ENCODE data around the gene RHBDD2.
"Not testable (repeated sequence)": the region's sequence is repeated elsewhere in the genome, so short reads cannot be mapped to it uniquely, and the experiment has no call there.

The RHBDD2 gene

DNA sequence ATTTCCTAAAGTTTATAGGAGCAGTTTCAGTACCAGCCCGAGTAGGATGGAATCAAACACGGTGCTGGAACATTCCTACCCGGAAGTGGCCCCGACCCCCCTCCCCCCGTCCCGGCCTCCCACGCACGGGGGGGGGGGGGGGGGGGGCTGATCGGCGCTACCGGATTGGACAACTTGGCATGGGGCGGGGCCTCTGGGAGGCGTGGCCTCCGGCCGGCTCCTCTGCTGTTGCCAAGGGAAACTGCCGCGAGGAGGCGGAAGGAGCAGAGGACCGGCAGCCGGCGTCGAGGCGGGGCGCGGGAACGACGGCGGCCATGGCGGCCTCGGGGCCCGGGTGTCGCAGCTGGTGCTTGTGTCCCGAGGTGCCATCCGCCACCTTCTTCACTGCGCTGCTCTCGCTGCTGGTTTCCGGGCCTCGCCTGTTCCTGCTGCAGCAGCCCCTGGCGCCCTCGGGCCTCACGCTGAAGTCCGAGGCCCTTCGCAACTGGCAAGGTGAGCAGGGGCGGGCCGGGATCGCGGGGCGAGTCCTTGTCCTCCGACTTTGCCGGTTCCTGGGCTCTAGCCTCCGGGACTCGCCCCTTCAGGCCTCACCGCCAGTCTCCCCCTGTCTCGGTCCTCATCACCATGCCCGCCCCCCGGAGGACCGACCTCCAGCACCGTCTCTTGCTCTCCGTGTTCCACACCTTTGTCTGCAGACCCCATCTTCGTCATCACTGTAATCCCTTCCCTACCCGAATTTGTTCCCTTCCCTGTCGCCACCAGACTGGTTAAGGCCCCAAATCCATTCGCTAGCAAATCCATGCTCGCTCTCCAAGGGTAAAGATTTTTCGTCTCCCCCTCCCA lies at the start of gene RHBDD2:
Gene RHBDD2, plus strand, starts transcription at position 266 of the 843 bp plus-strand sequence. Its CDS starts 49 bp downstream, at position 315.
- peak; percentile 98 for DNase-seq (ENCODE audit: low read depth, low spot score)

DNA sequence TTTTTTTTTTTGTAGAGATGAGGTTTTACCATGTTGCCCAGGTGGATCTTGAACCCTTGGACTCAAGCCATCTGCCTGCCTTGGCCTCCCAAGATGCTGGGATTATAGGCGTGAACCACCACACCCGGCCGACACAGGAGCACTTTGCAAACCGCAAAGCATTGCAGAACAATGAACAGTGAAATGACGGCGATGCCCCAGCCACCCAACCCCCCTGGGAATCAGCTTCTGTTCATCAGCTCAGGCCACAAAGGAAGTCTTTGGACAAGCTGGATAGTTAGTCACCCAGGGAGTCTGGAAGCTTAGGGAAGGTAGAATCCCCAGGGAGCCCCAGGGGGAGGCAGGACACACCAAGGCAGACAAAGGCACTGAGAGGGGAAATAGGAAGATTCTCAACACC lies 49.2 kb upstream of the RHBDD2 start:
- peak; percentile 83 for DNase-seq (ENCODE audit: low read depth, low spot score)

DNA sequence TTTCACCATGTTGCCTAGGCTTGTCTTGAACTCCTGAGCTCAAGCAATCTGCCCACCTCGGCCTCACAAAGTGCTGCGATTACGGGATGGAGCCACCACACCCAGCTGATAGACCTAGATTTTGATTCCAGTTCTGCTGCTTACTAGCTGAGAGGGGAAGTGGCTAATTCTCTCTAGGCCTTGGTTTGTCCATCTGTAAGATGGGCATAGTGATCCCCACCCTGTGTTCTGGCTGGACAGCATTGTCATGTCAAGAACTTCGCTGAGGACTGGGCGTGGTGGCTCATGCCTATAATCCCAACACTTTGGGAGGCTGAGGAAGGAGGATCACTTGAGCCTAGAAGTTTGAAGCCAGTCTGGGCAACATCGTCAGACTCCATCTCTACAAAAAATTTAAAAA lies 47.9 kb upstream of the RHBDD2 start:
- no peak for DNase-seq (ENCODE audit: low read depth, low spot score)

DNA sequence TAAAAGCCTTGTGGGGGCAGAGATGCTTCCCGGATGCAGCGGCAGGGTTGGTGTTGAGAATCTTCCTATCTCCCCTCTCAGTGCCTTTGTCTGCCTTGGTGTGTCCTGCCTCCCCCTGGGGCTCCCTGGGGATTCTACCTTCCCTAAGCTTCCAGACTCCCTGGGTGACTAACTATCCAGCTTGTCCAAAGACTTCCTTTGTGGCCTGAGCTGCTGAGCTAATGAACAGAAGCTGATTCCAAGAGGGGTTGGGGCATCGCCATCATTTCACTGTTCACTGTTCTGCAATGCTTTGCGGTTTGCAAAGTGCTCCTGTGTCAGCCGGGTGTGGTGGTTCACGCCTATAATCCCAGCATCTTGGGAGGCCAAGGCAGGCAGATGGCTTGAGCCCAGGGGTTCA lies 45.2 kb upstream of the RHBDD2 start:
- peak; percentile 63 for DNase-seq (ENCODE audit: low read depth, low spot score)

DNA sequence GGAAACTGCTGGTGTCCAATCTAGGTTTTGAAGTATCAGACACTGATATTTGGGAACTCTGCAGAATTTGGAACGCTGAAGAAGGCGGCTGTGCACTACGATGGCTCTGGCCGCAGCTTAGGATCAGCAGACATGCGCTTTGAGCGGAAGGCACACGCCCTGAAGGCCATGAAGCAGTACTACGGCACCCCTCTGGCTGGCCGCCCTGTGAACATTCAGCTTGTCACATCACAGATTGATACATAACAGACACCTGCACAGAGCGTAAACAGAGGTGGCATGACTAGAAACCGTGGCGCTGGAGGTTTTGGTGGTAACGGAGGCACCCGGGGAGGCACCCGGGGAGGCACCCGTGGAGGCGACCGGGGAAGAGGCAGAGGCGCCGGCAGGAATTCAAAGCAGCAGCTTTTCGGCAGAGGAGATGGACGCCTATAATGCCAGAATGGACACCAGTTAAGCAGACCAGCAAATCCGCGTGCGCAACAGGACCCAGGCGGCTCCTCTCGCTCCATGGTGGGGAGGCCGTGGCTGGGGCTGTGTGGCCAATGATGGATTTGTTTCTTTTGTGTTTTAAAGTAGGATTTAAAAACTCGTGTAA lies 43.0 kb upstream of the RHBDD2 start:
- DNase-seq (ENCODE audit: low read depth, low spot score): no peak

DNA sequence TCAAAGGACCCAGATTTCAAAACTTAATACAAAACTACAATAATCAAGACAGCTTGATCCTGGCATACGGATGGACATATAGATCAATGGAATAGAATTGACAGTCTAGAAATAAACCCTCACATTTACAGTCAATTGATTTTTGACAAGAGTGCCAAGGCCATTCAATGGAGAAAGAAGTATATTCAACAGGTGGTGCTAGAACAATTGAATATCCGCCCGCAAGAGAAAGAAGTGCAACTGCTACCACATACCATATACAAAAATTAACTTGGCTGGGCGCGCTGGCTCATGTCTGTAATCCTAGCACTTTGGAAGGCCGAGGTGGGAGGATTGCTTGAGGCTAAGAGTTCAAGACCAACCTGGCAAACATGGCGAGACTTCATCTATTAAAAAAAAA lies 42.0 kb upstream of the RHBDD2 start:
- no peak for DNase-seq (ENCODE audit: low read depth, low spot score)

DNA sequence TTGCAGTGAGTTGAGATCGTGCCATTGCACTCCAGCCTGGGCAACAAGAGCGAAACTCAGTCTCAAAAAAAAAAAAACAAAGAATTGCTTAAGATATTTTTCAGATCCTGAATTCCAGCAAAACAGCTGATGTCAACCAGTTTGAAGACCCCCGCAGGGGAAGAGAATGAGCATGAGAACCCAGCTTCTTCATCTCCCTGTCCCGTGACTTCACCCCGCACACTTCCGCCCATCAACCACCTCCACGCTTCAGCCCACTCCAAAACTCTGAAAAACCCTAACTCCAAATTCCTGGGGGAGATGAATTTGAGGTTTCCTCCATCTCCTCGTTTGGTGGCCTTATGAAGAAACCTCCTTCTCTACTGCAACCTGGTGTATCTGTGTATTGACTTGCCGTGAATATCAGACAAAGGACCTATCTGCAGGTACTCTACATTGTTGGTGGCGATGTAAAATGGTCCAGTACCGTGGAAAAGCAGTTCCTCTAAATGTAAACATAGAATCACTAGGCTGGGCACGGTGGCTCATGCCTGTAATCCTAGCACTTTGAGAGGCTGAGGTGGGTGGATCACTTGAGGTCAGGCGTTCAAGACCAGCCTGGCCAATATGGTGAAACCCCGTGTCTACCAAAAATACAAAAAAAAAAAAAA lies 40.4 kb upstream of the RHBDD2 start:
- DNase-seq (ENCODE audit: low read depth, low spot score): not testable (repeated sequence)

DNA sequence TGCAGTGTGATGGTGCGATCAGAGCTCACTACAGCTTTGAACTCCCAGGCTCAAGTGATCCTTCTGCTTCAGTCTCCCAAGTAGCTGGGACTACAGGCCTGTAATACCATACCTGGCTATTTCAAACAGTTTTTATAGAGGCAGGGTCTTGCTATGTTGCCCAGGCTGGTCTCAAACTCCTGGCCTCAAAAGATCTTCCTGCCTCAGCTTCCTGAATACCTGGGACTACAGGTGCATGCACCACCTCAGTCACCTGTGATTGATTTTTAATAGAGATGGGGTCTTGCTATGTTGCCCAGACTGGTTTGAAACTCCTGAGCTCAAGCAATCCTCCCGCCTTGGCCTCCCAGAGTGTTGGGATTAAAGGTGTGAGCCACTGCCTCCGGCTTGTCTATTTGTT lies 38.8 kb upstream of the RHBDD2 start:
- no peak for DNase-seq (ENCODE audit: low read depth, low spot score)

DNA sequence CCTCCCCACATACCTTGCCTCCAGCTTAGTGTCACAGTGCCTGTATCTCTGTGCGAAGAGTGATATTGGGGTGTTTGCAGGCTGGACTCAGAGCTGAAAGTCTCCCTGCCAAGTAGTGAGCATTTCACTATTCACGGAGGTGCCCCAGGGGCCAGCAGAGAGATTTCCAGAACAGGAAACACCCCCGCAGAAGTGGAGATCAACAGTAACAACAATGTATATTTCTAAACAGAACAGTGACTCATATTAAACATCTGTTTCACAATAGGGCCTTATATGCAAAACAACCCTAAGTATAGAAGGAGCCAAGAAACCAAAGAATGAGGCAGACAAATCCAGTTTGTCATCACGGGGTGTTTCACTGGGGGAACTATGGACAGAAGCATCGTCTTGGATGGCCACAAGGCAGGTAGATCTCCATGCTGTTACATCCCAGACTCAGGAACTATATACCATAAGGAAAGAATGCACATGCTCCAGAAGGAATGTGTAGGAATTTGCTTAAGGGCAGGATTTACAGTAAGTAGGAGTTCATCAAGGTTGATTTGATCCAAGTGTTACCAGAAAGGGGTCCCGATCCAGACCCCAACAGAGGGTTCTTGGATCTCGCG lies 35.9 kb upstream of the RHBDD2 start:
- DNase-seq (ENCODE audit: low read depth, low spot score): peak; percentile 51

DNA sequence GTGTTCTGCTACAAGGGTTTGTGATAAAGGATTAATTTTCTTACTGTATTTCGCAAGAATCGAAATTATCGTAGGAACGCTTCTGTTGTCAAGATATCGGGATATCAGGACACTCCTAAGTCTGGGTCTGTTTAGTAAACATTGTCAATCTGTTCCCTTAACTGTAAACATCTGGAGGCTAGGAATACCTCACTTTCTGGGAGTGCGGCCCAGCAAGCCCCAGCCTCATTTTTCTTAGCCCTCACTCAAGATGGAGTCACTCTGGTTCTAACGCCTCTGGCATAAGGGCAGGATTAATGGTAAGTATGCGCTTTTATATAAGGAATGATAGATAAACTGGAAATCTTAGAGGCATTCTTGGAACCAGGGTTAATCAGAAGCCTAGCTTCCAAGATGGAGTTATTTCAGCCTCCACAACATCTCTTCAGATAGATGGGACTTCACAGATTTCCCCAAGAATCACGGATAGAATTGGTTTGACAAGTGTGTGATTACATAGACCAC lies 35.2 kb upstream of the RHBDD2 start:
- no peak for DNase-seq (ENCODE audit: low read depth, low spot score)

DNA sequence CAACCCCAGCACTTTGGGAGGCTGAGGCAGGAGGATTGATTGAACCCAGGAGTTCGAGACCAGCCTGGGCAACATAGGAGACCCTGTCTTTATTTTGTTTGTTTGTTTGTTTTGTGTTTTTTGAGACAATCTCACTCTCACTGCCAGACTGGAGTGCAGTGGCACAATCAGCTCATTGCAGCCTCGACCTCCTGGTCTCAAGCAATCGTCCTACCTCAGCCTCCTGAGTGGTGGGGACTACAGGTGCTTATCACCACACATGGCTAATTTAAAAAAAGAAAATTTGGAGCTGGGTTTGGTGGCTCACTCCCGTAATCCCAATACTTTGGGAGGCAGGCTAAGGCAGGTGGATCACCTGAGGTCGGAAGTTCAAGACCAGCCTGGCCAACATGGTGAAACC lies 34.7 kb upstream of the RHBDD2 start:
- DNase-seq (ENCODE audit: low read depth, low spot score): no peak

DNA sequence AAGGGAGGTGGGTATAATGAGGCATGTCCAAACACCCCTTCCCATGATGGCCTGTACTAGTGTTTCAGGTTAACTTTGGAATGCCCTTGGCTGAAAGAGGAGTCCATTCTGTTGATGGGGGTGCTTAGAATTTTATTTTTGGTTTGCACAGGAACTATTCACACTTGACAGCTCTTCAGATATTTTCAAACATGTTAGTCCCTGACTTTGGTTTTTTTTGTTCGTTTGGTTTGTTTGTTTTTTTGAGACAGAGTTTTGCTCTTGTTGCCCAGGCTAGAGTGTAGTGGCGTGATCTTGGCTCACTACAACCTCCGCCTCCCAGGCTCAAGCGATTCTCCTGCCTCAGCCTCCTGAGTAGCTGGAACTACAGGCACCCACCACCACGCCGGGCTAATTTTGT lies 33.7 kb upstream of the RHBDD2 start:
- DNase-seq (ENCODE audit: low read depth, low spot score): not testable (repeated sequence)

DNA sequence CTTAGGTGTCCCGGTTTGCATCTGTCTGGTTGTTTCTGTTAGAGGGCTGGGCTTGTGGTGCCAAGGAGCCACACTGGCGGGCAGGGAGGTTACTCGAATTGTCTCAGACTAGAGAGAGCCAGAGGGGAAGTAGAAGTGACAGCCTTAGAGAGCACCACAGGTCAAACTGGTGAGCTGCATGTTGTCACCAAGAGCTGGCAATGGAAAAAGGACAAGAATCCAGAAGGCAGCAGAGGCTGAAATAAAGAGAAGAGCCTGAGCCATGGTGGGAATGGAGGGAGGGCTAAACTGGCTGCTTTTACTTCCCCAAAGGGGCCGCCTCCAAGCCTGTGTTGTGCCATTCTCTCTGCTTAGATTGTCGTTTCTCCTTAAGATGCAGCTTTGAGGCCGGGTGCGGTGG lies 31.1 kb upstream of the RHBDD2 start:
- DNase-seq (ENCODE audit: low read depth, low spot score): no peak

DNA sequence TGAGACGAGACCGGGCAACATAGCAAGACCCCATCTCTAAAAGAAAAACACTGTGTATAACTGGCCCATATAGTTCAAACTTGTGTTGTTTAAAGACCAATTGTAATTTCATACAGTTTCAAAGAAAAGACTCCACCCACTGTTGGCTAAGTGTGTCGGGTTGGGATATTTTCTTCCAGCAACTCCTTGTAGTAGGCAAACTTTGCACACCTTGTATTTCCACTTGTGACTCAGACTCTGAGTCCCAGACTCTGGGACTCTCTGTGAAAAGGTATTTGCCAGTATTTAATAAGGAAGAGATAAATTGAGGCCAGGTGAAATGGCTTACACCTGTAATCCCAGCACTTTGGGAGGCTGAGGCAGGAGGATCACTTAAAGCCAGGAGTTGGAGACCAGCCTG lies 29.3 kb upstream of the RHBDD2 start:
- DNase-seq (ENCODE audit: low read depth, low spot score): no peak

DNA sequence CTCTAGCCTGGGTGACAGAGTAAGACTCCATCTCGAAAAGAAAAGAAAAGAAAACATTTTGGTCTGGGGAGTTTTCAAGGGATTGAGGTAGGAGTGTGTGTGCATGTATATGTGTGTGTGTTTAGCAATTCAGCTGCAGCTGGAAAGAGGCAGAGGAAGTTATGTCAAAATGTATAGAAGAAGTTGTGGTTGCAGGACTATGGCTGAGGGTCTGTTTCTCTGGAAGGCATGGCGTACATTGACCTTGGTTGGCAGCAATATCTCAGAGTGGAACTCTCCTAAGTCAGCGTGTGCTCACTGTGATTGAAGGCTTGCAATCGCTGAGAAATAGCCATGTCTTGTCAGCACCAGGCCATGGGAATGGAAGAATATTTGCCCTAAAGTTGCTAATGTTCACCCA lies 28.6 kb upstream of the RHBDD2 start:
- DNase-seq (ENCODE audit: low read depth, low spot score): no peak

DNA sequence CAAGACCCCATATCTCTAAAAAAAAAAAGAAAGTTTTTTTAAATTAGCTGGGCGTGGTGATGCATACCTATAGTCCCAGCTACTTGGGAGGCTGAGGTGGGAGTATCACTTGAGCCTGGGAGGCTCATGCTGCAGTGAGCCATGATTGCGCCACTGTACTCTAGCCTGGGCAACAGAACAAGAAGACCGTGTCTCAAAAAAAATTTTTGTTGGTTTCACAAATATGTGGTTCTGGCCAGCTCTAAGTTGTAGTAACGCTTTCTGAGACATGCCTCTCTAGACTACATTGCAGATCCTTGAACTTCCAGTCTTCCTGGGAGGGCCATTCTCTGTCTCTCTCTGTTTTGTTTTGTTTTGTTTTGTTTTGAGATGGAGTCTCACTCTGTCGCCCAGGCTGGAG lies 24.6 kb upstream of the RHBDD2 start:
- peak; percentile 42 for DNase-seq (ENCODE audit: low read depth, low spot score)

DNA sequence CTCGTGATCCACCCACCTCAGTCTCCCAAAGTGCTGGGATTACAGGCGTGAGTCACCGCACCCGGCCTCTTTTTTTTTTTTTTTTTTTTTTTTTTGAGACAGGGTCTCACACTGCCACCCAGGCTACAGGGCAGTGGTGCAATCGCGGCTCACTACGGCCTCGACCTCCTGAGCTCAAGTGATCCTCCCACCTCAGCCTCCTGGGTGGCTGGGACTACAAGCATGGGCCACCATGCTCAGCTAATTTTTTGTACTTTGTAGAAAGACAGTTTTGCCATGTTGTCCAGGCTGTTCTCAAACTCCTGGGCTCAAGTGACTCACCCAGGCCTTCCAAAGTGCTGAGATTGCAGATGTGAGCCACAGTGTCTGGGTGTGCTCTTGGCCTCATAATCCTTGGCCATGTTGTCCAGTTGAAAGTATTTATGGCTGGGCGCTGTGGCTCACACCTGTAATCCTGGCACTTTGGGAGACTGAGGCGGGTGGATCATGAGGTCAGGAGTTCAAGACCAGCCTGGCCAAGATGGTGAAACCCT lies 24.0 kb upstream of the RHBDD2 start:
- DNase-seq (ENCODE audit: low read depth, low spot score): not testable (repeated sequence)

DNA sequence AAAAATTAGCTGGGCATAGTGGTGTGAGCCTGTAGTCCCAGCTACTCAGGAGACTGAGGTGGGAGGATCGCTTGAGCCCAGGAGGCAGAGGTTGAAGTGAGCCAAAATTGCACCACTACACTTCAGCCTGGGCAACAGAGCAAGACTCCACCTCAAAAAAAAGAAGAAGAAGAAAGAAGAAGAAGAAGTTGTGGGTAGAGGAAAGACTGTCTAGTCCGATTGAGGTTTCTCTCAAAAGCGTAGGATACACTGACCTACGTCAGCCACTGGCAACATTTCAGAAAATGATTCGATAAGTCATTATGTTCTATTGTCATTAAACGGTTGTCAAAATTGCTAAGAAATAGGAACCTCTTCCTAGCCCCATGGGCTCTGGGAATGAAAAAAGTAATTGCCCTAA lies 22.3 kb upstream of the RHBDD2 start:
- no peak for DNase-seq (ENCODE audit: low read depth, low spot score)

DNA sequence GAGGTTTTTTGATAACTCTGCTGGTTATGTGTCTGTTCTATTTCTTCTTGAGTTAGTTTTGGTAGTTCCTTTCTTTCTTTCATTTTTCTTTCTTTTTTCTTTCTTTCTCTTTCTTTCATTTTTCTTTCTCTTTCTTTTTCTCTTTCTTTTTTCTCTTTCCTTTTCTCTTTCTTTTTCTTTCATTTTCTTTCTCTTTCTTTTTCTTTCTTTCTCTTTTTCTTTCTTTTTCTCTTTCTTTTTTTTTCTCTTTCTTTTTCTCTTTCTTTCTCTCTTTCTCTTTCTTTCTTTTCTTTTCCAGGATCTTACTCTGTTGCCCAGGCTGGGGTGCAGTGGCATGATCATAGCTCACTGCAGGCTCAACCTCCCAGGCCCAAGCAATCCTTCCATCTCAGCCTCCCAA lies 20.4 kb upstream of the RHBDD2 start:
- no peak for DNase-seq (ENCODE audit: low read depth, low spot score)

DNA sequence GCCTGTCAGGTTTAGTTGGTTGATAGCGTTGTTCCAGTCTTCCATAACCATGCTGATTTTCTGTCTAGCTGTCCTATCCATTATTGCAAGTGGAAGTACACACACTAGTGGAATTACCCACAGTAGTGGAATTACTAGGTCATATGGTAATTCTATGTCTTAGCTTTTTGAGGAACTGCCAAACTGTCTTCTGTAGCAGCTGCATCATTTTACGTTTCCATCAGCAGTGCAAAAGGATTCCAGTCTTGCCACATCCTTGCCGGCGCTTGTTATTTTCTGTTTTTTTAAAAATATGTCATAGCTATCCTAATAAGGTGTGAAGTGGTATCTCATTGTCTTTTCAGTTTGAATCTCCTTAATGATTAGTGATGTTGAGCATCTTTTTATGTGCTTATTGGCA lies 17.2 kb upstream of the RHBDD2 start:
- DNase-seq (ENCODE audit: low read depth, low spot score): no peak

DNA sequence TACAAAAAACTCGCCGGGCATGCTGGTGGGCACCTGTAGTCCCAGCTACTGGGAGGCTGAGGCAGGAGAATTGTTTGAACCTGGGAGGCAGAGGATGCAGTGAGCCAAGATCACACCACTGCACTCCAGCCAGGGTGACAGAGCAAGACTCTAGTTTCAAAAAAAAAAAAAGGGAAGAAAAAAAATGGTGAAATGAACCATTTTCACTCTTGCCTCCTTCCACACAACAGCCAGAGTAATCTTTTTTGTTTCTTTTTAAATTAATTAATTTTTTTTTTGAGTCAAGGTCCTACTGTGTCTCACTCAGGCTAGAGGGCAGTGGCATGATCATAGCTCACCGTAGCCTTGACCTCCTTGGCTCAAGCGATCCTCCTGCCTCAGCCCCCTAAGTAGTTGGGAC lies 14.6 kb upstream of the RHBDD2 start:
- DNase-seq (ENCODE audit: low read depth, low spot score): not testable (repeated sequence)

DNA sequence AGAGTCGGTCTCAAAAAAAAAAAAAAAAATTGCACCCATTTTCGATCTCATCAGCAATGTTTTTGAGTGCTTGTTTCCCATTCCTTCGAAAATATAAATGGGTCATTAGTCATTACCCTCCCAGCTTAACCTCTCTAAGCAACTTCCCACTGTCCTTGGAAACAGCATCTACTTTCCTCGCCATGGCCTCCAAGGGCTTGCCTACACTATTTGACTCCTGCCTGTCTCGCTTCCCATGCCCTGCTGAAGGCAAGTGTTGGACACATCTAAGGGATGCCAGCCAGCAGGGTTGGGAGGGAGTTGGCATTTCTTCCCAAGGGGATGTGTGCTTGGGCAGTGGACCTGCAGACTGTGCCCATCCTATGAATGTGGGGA lies 12.7 kb upstream of the RHBDD2 start:
- DNase-seq (ENCODE audit: low read depth, low spot score): no peak

All from astrocyte of the hippocampus (primary cell).